Measurements from ENCODE around the gene FBXO15. TPM values are rescaled to one million over a fixed set of nuclear protein-coding genes. Genes with fewer than 3 reads are reported as not detected.

FBXO15 gene
- total RNA-seq, 1 experiment from 2014 or later = 0.39 TPM

GRCh38 chr18:74194691-74195090 lies 47.1 kb upstream of the FBXO15 start:
- peaks cover 14 to 15% of the 10 kb centered on the region in 2 experiments for H3K4me1 Mint-ChIP-seq
- no peaks in the 10 kb centered on the region for H3K36me3 Mint-ChIP-seq (ENCODE audit: insufficient read depth in 1 of 3, low read depth in 3 of 3)
- Histone ChIP-seq H3K9ac (ENCODE audit: extremely low read depth, insufficient read length, low read length) (no peak overlapping the region), H2BK120ac (ENCODE audit: low read depth, low read length, poor library complexity, severe bottlenecking) (no peak overlapping the region), H3T11ph (ENCODE audit: low read length) (no peak overlapping the region), H3K23me2 (ENCODE audit: insufficient read length, low read depth, low read length, poor library complexity, severe bottlenecking) (no peaks in the 10 kb centered on the region), H4K91ac (ENCODE audit: insufficient read length, low read depth, low read length) (no peak overlapping the region), H3K4me1 (ENCODE audit: insufficient read depth, low read length) (no peaks in the 10 kb centered on the region; the same call in 1 of the 2 replicates), H3K4ac (ENCODE audit: low read depth, low read length) (no peak overlapping the region), H3K4me2 (ENCODE audit: insufficient read depth, insufficient read length, low read length) (no peak overlapping the region), H4K8ac (replicated peaks; ENCODE audit: insufficient read length, low read depth, low read length) (no peak overlapping the region), H3K79me2 (ENCODE audit: insufficient read depth, low read length) (no peaks in the 10 kb centered on the region), H4K20me1 (ENCODE audit: control insufficient read depth, insufficient read depth, insufficient read length) (no peaks in the 10 kb centered on the region), H2AFZ (ENCODE audit: low read length) (no peak overlapping the region), H4K5ac (ENCODE audit: insufficient read length, low read depth, low read length) (no peak overlapping the region), H3K9me3 (ENCODE audit: control insufficient read depth, low read depth, low read length) (no peaks in the 10 kb centered on the region), H3K56ac (ENCODE audit: insufficient read length, low read depth, low read length) (no peak overlapping the region), H2BK15ac (ENCODE audit: low read depth, low read length) (no peak overlapping the region), H2AK5ac (ENCODE audit: insufficient read length, low read length) (no peak overlapping the region), H3K18ac (ENCODE audit: insufficient read length, low read depth, low read length) (no peak overlapping the region), H2BK20ac (ENCODE audit: low read depth, low read length, poor library complexity, severe bottlenecking) (no peak overlapping the region), H3K23ac (ENCODE audit: insufficient read length, low read depth, low read length) (no peak overlapping the region), H3K14ac (ENCODE audit: insufficient read depth, low read length) (no peak overlapping the region), H2BK5ac (ENCODE audit: insufficient read length, low read length) (no peak overlapping the region), H3K79me1 (ENCODE audit: insufficient read depth, low read depth, low read length, poor library complexity, severe bottlenecking) (no peaks in the 10 kb centered on the region), H3K27me3 (ENCODE audit: insufficient read depth, low read length) (no peaks in the 10 kb centered on the region), H3K27ac (ENCODE audit: insufficient read length, low read depth, low read length) (no peak overlapping the region), H2BK12ac (ENCODE audit: insufficient read length, low read depth, low read length) (no peak overlapping the region)
- no peak overlapping the region for H3K4me3 Mint-ChIP-seq
- TF ChIP-seq CTCF (conservative IDR thresholded peaks at IDR 0.05) = no peak
- no peak overlapping the region for H3K27ac Mint-ChIP-seq
- WGBS (ENCODE audit: extremely low coverage, insufficient read length, low lambda C conversion rate) = no CpG with 5 or more reads among the region's 3 CpGs
- H3K9me3 Mint-ChIP-seq = no peaks in the 10 kb centered on the region
- DNase-seq = no peak
- peaks cover 3% of the 10 kb centered on the region for H3K27me3 Mint-ChIP-seq (ENCODE audit: low read depth)

Data from H9 (cell line).